MM.1S (cell line): ENCODE measurements around the gene EFTUD2.

Experiments used
- DNase-seq: peaks from one replicate; pipeline ENCODE4 v3.0.0-alpha.2; 2015
- H2AFZ ChIP-seq: fragments of 300-600 bp; sonication (generic); 2 replicates; pipeline ENCODE4 v1.6.0; 2016; ENCODE audit warnings: antibody characterized with exemption, low read length
- H3F3A ChIP-seq: fragments of 300-600 bp; sonication (generic); 2 replicates; pipeline ENCODE4 v1.6.1; 2016; ENCODE audit warnings: mild to moderate bottlenecking, antibody characterized with exemption, low read length, moderate library complexity, mixed read lengths; ENCODE audit not compliant: insufficient read depth
- H3K27ac ChIP-seq: fragments of 300-600 bp; sonication (generic); 2 replicates; pipeline ENCODE4 v1.5.1; 2016; ENCODE audit warnings: mild to moderate bottlenecking, low read length
- H3K27me3 ChIP-seq: fragments of 300-600 bp; sonication (generic); replicated peaks from 2 replicates; pipeline ENCODE4 v1.6.0; 2016; ENCODE audit warnings: low read length; ENCODE audit not compliant: insufficient read depth
- H3K36me3 ChIP-seq: fragments of 300-600 bp; sonication (generic); replicated peaks from 2 replicates; pipeline ENCODE4 v1.6.1; 2016; ENCODE audit warnings: mild to moderate bottlenecking, low read length, mixed read lengths; ENCODE audit not compliant: insufficient read depth
- H3K4me1 ChIP-seq: fragments of 300-600 bp; sonication (generic); 2 replicates; pipeline ENCODE4 v1.6.1; 2016; ENCODE audit warnings: low read length, mixed read lengths
- H3K4me2 ChIP-seq: fragments of 300-600 bp; sonication (generic); 2 replicates; pipeline ENCODE4 v1.6.0; 2016; ENCODE audit warnings: low read depth, low read length
- H3K4me3 ChIP-seq: fragments of 300-600 bp; sonication (generic); 2 replicates; pipeline ENCODE4 v1.5.1; 2016; ENCODE audit warnings: low read length, mixed read lengths
- H3K79me2 ChIP-seq: fragments of 300-600 bp; sonication (generic); 2 replicates; pipeline ENCODE4 v1.6.1; 2016; ENCODE audit warnings: mixed run types, low read length, mixed read lengths
- H3K9ac ChIP-seq: fragments of 300-600 bp; sonication (generic); 2 replicates; pipeline ENCODE4 v1.6.1; 2016; ENCODE audit warnings: low read length, mixed read lengths
- H3K9me2 ChIP-seq: fragments of 300-600 bp; sonication (generic); replicated peaks from 2 replicates; pipeline ENCODE4 v1.6.1; 2016; ENCODE audit warnings: mild to moderate bottlenecking, low read length, mixed read lengths; ENCODE audit not compliant: insufficient read depth
- H3K9me3 ChIP-seq: fragments of 300-600 bp; sonication (generic); replicated peaks from 2 replicates; pipeline ENCODE4 v1.6.1; 2016; ENCODE audit warnings: mild to moderate bottlenecking, low read length, mixed read lengths; ENCODE audit not compliant: insufficient read depth
- H4K20me1 ChIP-seq: fragments of 300-600 bp; sonication (generic); 2 replicates; pipeline ENCODE4 v1.6.1; 2016; ENCODE audit warnings: mild to moderate bottlenecking, low read length, moderate library complexity, mixed read lengths; ENCODE audit not compliant: insufficient read depth
- CTCF ChIP-seq: fragments of 300-600 bp; sonication (generic); IDR thresholded peaks from 2 replicates; pipeline ENCODE4 v1.5.1; 2016; ENCODE audit warnings: antibody characterized with exemption, low read length, mixed read lengths
- EZH2 ChIP-seq: fragments of 300-600 bp; sonication (generic); optimal IDR thresholded peaks from 2 replicates; pipeline ENCODE3; 2017; ENCODE audit warnings: low read depth, mild to moderate bottlenecking, antibody characterized with exemption, low read length, mixed read lengths
- EZH2phosphoT487 ChIP-seq: fragments of 300-600 bp; sonication (generic); IDR thresholded peaks from 2 replicates; pipeline ENCODE4 v1.6.1; 2018; ENCODE audit warnings: antibody characterized with exemption, low read length

The EFTUD2 gene

GRCh38 chr17:44850025-44850424, 49.2 kb downstream of the EFTUD2 start:
- H4K20me1 ChIP-seq, result no peaks in the 10 kb centered on the region
- H3K4me3 ChIP-seq, result no peak overlapping the region
- H3K79me2 ChIP-seq, result no peaks in the 10 kb centered on the region
- H3K27me3 ChIP-seq, result no peaks in the 10 kb centered on the region
- no peaks in the 10 kb centered on the region for H3K9me2 ChIP-seq
- no peak overlapping the region for H3K4me2 ChIP-seq
- peaks cover 4% of the 10 kb centered on the region; the same call in 1 of the 2 replicates for H3K36me3 ChIP-seq
- H3K4me1 ChIP-seq, result no peaks in the 10 kb centered on the region
- H2AFZ ChIP-seq, result no peak overlapping the region
- no peak overlapping the region for H3K9ac ChIP-seq
- H3F3A ChIP-seq, result no peaks in the 10 kb centered on the region
- no peaks in the 10 kb centered on the region for H3K9me3 ChIP-seq
- no peak for TF ChIP-seq EZH2phosphoT487
- TF ChIP-seq EZH2, result no peak
- TF ChIP-seq CTCF, result no peak
- DNase-seq, result no peak
- H3K27ac ChIP-seq, result no peak overlapping the region

- Histone ChIP-seq H3K4me2 (no peak overlapping the region), H3K36me3 (0 out of 2 replicates have a peak, but pooled peaks cover 2% of the 10 kb centered on the region), H4K20me1 (no peaks in the 10 kb centered on the region)
Observed at GRCh38 chr17:44848961-44849489, 50.2 kb downstream of the EFTUD2 start.

GRCh38 chr17:44848257-44848795, 50.9 kb downstream of the EFTUD2 start:
- H3K27ac ChIP-seq, result no peak overlapping the region
- DNase-seq, result no peak
- H3K27me3 ChIP-seq, result no peaks in the 10 kb centered on the region
- H3F3A ChIP-seq, result no peaks in the 10 kb centered on the region
- TF ChIP-seq CTCF (no peak), EZH2 (no peak)
- no peak overlapping the region for H3K4me2 ChIP-seq
- H3K4me1 ChIP-seq, result no peaks in the 10 kb centered on the region
- no peaks in the 10 kb centered on the region for H3K9me3 ChIP-seq
- no peaks in the 10 kb centered on the region for H3K79me2 ChIP-seq
- no peak overlapping the region for H3K4me3 ChIP-seq
- no peaks in the 10 kb centered on the region for H3K36me3 ChIP-seq
- H3K9me2 ChIP-seq, result no peaks in the 10 kb centered on the region
- H2AFZ ChIP-seq, result no peak overlapping the region
- no peaks in the 10 kb centered on the region for H4K20me1 ChIP-seq
- no peak overlapping the region for H3K9ac ChIP-seq

More at GRCh38 chr17:44848961-44849489, 50.2 kb downstream of the EFTUD2 start:
- no peaks in the 10 kb centered on the region for H3K9me3 ChIP-seq
- H3K9ac ChIP-seq, result no peak overlapping the region
- no peak for DNase-seq
- no peaks in the 10 kb centered on the region for H3K79me2 ChIP-seq
- no peak overlapping the region for H3K27ac ChIP-seq
- no peaks in the 10 kb centered on the region for H3K27me3 ChIP-seq
- H3K4me1 ChIP-seq, result no peaks in the 10 kb centered on the region
- no peaks in the 10 kb centered on the region for H3K9me2 ChIP-seq
- no peak overlapping the region for H2AFZ ChIP-seq
- H3K4me3 ChIP-seq, result no peak overlapping the region
- TF ChIP-seq CTCF, result no peak
- TF ChIP-seq EZH2phosphoT487, result no peak
- no peak for TF ChIP-seq EZH2
- H3F3A ChIP-seq, result no peaks in the 10 kb centered on the region
